Measurements from ENCODE around the gene LRRN3.

Gene LRRN3

GRCh38 chr7:111098011-111098925 lies 7.3 kb downstream of the LRRN3 start:
- Histone ChIP-seq H3K9ac (no peak overlapping the region), H3K27ac (no peak overlapping the region), H3K9me3 (replicated peaks in 1 of 11) (no peaks in the 10 kb centered on the region), H3K4me3 (no peak overlapping the region), H3K4me2 (no peak overlapping the region), H3K4me1 (peaks cover 0 to under 1% (median 0%) of the 10 kb centered on the region in 10 experiments; a peak in 1 of 20 replicates), H4K20me1 (no peaks in the 10 kb centered on the region), H3K27me3 (no peaks in the 10 kb centered on the region), H3K36me3 (no peaks in the 10 kb centered on the region)
- TF ChIP-seq Cebpa-rat (IDR thresholded peaks at IDR 0.05) = no peak

- H3K4me2 ChIP-seq = no peak overlapping the region
- no peak overlapping the region for H3K27ac ChIP-seq
- no peak overlapping the region for H3K9ac ChIP-seq
- peaks cover 0 to 7% (median 0%) of the 10 kb centered on the region in 10 experiments; a peak in 5 of 20 replicates for H3K4me1 ChIP-seq
- H4K20me1 ChIP-seq = no peaks in the 10 kb centered on the region
- H3K4me3 ChIP-seq = no peak overlapping the region
- H3K27me3 ChIP-seq = no peaks in the 10 kb centered on the region
- H3K36me3 ChIP-seq = no peaks in the 10 kb centered on the region
- no peak for TF ChIP-seq Cebpa-rat (IDR thresholded peaks at IDR 0.05)
- no peaks in the 10 kb centered on the region for H3K9me3 ChIP-seq (replicated peaks in 1 of 11)
Measured at GRCh38 chr7:111098926-111099250, 8.0 kb downstream of the LRRN3 start.

DNA sequence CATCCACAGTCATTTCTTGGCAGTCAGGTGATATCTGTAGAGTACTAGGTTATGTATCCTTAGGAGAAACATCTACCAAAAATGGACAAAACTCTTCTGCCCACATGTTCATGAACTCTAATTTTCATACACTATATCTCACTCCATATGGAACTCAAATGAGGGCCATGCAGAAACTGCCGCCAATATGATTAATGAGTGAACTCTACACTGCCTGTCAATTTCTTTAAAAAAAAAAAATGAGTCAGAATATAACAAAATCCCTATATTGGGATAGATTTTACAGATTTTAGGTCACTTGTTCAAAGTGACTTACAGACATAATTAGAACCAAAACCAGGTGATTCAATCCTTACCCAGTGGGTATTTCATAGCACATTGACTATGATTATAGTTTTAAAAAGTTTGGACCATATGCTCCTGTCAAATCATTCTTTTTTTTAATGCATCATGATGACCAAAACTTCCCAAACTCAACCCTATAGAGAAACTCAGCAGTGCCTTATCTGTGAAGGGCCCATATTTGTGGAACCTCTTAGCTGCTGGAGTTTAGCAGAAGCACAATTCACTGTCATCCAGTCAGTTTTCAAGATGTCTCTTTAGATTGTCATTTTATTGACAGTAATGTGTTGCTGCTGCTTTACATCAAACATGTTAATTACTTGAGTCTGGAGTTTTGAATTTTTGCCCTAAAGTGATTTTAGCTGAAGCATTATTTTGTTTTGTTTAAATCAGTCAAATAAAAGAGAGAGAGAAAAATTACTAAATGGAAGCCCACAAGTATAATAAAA lies 11.1 kb downstream of the LRRN3 start:
- H3K27me3 ChIP-seq = no peaks in the 10 kb centered on the region
- no peaks in the 10 kb centered on the region for H3K9me3 ChIP-seq (replicated peaks in 1 of 11)
- TF ChIP-seq Cebpa-rat (IDR thresholded peaks at IDR 0.05) = no peak
- no peaks in the 10 kb centered on the region for H4K20me1 ChIP-seq
- no peaks in the 10 kb centered on the region for H3K36me3 ChIP-seq
- H3K9ac ChIP-seq = no peak overlapping the region
- no peak overlapping the region for H3K27ac ChIP-seq
- H3K4me3 ChIP-seq = no peak overlapping the region
- no peak overlapping the region for H3K4me2 ChIP-seq
- peaks cover 0 to 18% (median 0%) of the 10 kb centered on the region in 10 experiments; a peak in 5 of 20 replicates for H3K4me1 ChIP-seq

GRCh38 chr7:111103136-111103535 lies 12.2 kb downstream of the LRRN3 start:
- no peak for TF ChIP-seq Cebpa-rat (IDR thresholded peaks at IDR 0.05)
- no peak overlapping the region for H3K4me3 ChIP-seq
- no peaks in the 10 kb centered on the region for H3K9me3 ChIP-seq (replicated peaks in 1 of 11)
- H4K20me1 ChIP-seq = no peaks in the 10 kb centered on the region
- no peak overlapping the region for H3K4me2 ChIP-seq
- no peaks in the 10 kb centered on the region for H3K27me3 ChIP-seq
- H3K36me3 ChIP-seq = no peaks in the 10 kb centered on the region
- peaks cover 0 to 18% (median 0%) of the 10 kb centered on the region in 10 experiments; a peak in 5 of 20 replicates for H3K4me1 ChIP-seq
- no peak overlapping the region for H3K27ac ChIP-seq
- H3K9ac ChIP-seq = no peak overlapping the region

GRCh38 chr7:111103678-111104274 lies 12.8 kb downstream of the LRRN3 start:
- Histone ChIP-seq H3K27ac (no peak overlapping the region), H3K9ac (no peak overlapping the region), H3K4me1 (peaks cover 0 to 18% (median 0%) of the 10 kb centered on the region in 10 experiments; a peak in 5 of 20 replicates), H3K4me3 (no peak overlapping the region), H3K9me3 (replicated peaks in 1 of 11) (no peaks in the 10 kb centered on the region), H4K20me1 (no peaks in the 10 kb centered on the region), H3K4me2 (peak overlapping the region in 2 of 11 experiments; percentile 56 to 57; a peak in 4 of 22 replicates), H3K36me3 (no peaks in the 10 kb centered on the region), H3K27me3 (no peaks in the 10 kb centered on the region)
- TF ChIP-seq Cebpa-rat (IDR thresholded peaks at IDR 0.05) = no peak

- Histone ChIP-seq H3K4me3 (no peak overlapping the region), H3K36me3 (no peaks in the 10 kb centered on the region), H3K9me3 (replicated peaks in 1 of 11) (no peaks in the 10 kb centered on the region), H3K27ac (no peak overlapping the region), H3K27me3 (no peaks in the 10 kb centered on the region), H4K20me1 (no peaks in the 10 kb centered on the region), H3K9ac (no peak overlapping the region), H3K4me1 (peaks cover 0 to 18% (median 0%) of the 10 kb centered on the region in 10 experiments; a peak in 5 of 20 replicates), H3K4me2 (peak overlapping the region in 2 of 11 experiments; percentile 7 to 56; a peak in 2 of 22 replicates)
- TF ChIP-seq Cebpa-rat (IDR thresholded peaks at IDR 0.05) = no peak
Measured at GRCh38 chr7:111104710-111105109, 13.8 kb downstream of the LRRN3 start.

- Histone ChIP-seq H3K9ac (no peak overlapping the region), H4K20me1 (no peaks in the 10 kb centered on the region), H3K27me3 (no peaks in the 10 kb centered on the region), H3K4me2 (no peak overlapping the region), H3K4me1 (peaks cover 0 to 18% (median 0%) of the 10 kb centered on the region in 10 experiments; a peak in 5 of 20 replicates), H3K9me3 (replicated peaks in 1 of 11) (no peaks in the 10 kb centered on the region), H3K27ac (no peak overlapping the region), H3K36me3 (no peaks in the 10 kb centered on the region), H3K4me3 (no peak overlapping the region)
- no peak for TF ChIP-seq Cebpa-rat (IDR thresholded peaks at IDR 0.05)
Measured at GRCh38 chr7:111105269-111105668, 14.3 kb downstream of the LRRN3 start.

- no peak overlapping the region for H3K4me2 ChIP-seq
- H3K9me3 ChIP-seq (replicated peaks in 1 of 11) = no peaks in the 10 kb centered on the region
- TF ChIP-seq Cebpa-rat (IDR thresholded peaks at IDR 0.05) = no peak
- H4K20me1 ChIP-seq = no peaks in the 10 kb centered on the region
- no peak overlapping the region for H3K27ac ChIP-seq
- peaks cover 0 to 21% (median 0%) of the 10 kb centered on the region in 10 experiments; a peak in 6 of 20 replicates for H3K4me1 ChIP-seq
- no peaks in the 10 kb centered on the region for H3K27me3 ChIP-seq
- H3K9ac ChIP-seq = no peak overlapping the region
- H3K4me3 ChIP-seq = no peak overlapping the region
- H3K36me3 ChIP-seq = no peaks in the 10 kb centered on the region
Measured at GRCh38 chr7:111107579-111107978, 16.7 kb downstream of the LRRN3 start.

GRCh38 chr7:111108000-111108399 lies 17.1 kb downstream of the LRRN3 start:
- H3K4me2 ChIP-seq = no peak overlapping the region

More at GRCh38 chr7:111108000-111108399, 17.1 kb downstream of the LRRN3 start:
- no peaks in the 10 kb centered on the region for H3K9me3 ChIP-seq (replicated peaks in 1 of 11)
- H4K20me1 ChIP-seq = no peaks in the 10 kb centered on the region
- H3K9ac ChIP-seq = no peak overlapping the region
- peaks cover 0 to 25% (median 0%) of the 10 kb centered on the region in 10 experiments; a peak in 6 of 20 replicates for H3K4me1 ChIP-seq
- no peak overlapping the region for H3K27ac ChIP-seq
- no peak for TF ChIP-seq Cebpa-rat (IDR thresholded peaks at IDR 0.05)
- no peak overlapping the region for H3K4me3 ChIP-seq
- no peaks in the 10 kb centered on the region for H3K27me3 ChIP-seq
- no peaks in the 10 kb centered on the region for H3K36me3 ChIP-seq

Measured in BLaER1 treated with 17β-estradiol and CSF1 and Interleukin-3, amounts not matched to agents 10 nM and 100 nM (cell line).